A549 (cell line): ENCODE data around the gene ATXN10. TPM values are rescaled to one million over a fixed set of nuclear protein-coding genes. Genes with fewer than 3 reads are reported as not detected.

Source experiments
- ATAC-seq, 2 experiments: fragments of 200-7000 bp in 1 of 2; fragments of >200 bp in 1 of 2; cut with Nextera tagmentation in 1 of 2; cut with Tn5 transposase in 1 of 2; 3 replicates each; pipeline versions ENCODE4 v1.8.0 to v1.9.1; 2018 to 2020; ENCODE audit warnings: mild to moderate bottlenecking in 1 of 2, moderate library complexity in 1 of 2
- CTCF ChIA-PET: fragments of 300-600 bp; sonication (Branson Sonifier 250); formaldehyde crosslinking; extraction: SDS; loops from one replicate; lab custom pipeline; 2021; ENCODE audit warnings: antibody characterized with exemption, inconsistent platforms; lab: Yijun Ruan, JAX
- POLR2A ChIA-PET: fragments of 350-600 bp; formaldehyde crosslinking; extraction: SDS; loops from one replicate; lab custom pipeline; 2021; ENCODE audit warnings: antibody characterized with exemption, inconsistent platforms; lab: Yijun Ruan, JAX
- DNase-seq, 2 experiments: peaks; one replicate each; pipeline versions ENCODE4 v3.0.0 to v3.0.0-alpha.2; 2011 to 2016; ENCODE audit warnings: low read depth in 1 of 2, low spot score in 1 of 2
- FAIRE-seq: peaks from 2 replicates; lab custom pipeline; 2011; peaks lifted over from hg19 to GRCh38; lab: Jason Lieb, UNC
- H3K27ac ChIP-seq, 2 experiments: fragments of >200 bp; sonication (Bioruptor Twin); formaldehyde crosslinking; 3 replicates each; pipeline ENCODE4 v1.5.1; 2016 to 2017
- H3K4me1 ChIP-seq: fragments of >200 bp; sonication (Bioruptor Twin); formaldehyde crosslinking; 3 replicates; pipeline ENCODE4 v1.6.1; 2016
- H3K4me2 ChIP-seq: fragments of >200 bp; sonication (Bioruptor Twin); formaldehyde crosslinking; 3 replicates; pipeline ENCODE4 v1.6.1; 2016
- H3K4me3 ChIP-seq: fragments of >200 bp; sonication (Bioruptor Twin); formaldehyde crosslinking; 3 replicates; pipeline ENCODE4 v1.5.1; 2016
- H3K9me3 ChIP-seq: fragments of >200 bp; sonication (Bioruptor Twin); formaldehyde crosslinking; 3 replicates; pipeline ENCODE4 v1.6.1; 2016
- BCL3 ChIP-seq: fragments of >200 bp; sonication (Bioruptor Twin); formaldehyde crosslinking; IDR thresholded peaks from 3 replicates; pipeline ENCODE4 v1.6.1; 2016
- BHLHE40 ChIP-seq: IDR thresholded peaks from 2 replicates; pipeline ENCODE4 v1.6.1; 2012; ENCODE audit warnings: low read depth, low read length, inconsistent platforms
- CBX2 ChIP-seq: fragments of 200-600 bp; sonication (generic); IDR thresholded peaks from 2 replicates; pipeline ENCODE4 v1.6.1; 2016; ENCODE audit warnings: low read depth, mild to moderate bottlenecking, borderline replicate concordance
- CBX8 ChIP-seq: fragments of 200-600 bp; sonication (generic); IDR thresholded peaks from 2 replicates; pipeline ENCODE4 v1.6.1; 2016
- CEBPB ChIP-seq, 2 experiments: fragments of >200 bp in 1 of 2; sonication (Bioruptor Twin) in 1 of 2; formaldehyde crosslinking in 1 of 2; IDR thresholded peaks; 2 replicates each; pipeline ENCODE4 v1.6.1; 2012 to 2016
- CHD2 ChIP-seq: fragments of 150-350 bp; IDR thresholded peaks from 2 replicates; pipeline ENCODE4 v1.6.1; 2014; ENCODE audit warnings: low read length; ENCODE audit not compliant: partially characterized antibody
- EHMT2 ChIP-seq: fragments of 200-600 bp; sonication (generic); IDR thresholded peaks from 2 replicates; pipeline ENCODE4 v1.6.1; 2016; ENCODE audit warnings: antibody characterized with exemption, low read depth, mild to moderate bottlenecking, moderate library complexity
- ELK1 ChIP-seq: fragments of 150-350 bp; IDR thresholded peaks from 2 replicates; pipeline ENCODE4 v1.6.1; 2014; ENCODE audit warnings: low read depth, mild to moderate bottlenecking, low read length
- ESRRA ChIP-seq: fragments of 150-350 bp; IDR thresholded peaks from 2 replicates; pipeline ENCODE4 v1.6.1; 2014; ENCODE audit warnings: mild to moderate bottlenecking, low read length, borderline replicate concordance
- FOSB ChIP-seq: fragments of 250-450 bp; sonication (Bioruptor Pico); IDR thresholded peaks from 2 replicates; pipeline ENCODE4 v1.5.0; 2020; ENCODE audit warnings: mild to moderate bottlenecking, moderate library complexity
- FOSL2 ChIP-seq, 2 experiments: fragments of 450-650 bp in 1 of 2; fragments of >200 bp in 1 of 2; sonication (Bioruptor Twin) in 1 of 2; formaldehyde crosslinking; IDR thresholded peaks; 2 replicates each; pipeline versions ENCODE4 v1.5.0 to v1.6.1; 2016 to 2020; ENCODE audit warnings: mild to moderate bottlenecking in 1 of 2, moderate library complexity in 1 of 2
- FOXS1 ChIP-seq: fragments of 250-450 bp; sonication (Bioruptor Pico); IDR thresholded peaks from 2 replicates; pipeline ENCODE4 v1.5.0; 2020; ENCODE audit warnings: mild to moderate bottlenecking, moderate library complexity
- GATA3 ChIP-seq: IDR thresholded peaks from 2 replicates; pipeline ENCODE4 v1.6.1; 2012; ENCODE audit warnings: borderline replicate concordance
- HDAC2 ChIP-seq: fragments of 200-600 bp; sonication (generic); IDR thresholded peaks from 2 replicates; pipeline ENCODE4 v1.6.1; 2016
- HES2 ChIP-seq: fragments of >200 bp; sonication (Bioruptor Twin); formaldehyde crosslinking; IDR thresholded peaks from 2 replicates; pipeline ENCODE4 v1.6.1; 2016
- HEYL ChIP-seq: fragments of 250-450 bp; sonication (Bioruptor Pico); IDR thresholded peaks from 2 replicates; pipeline ENCODE4 v1.8.0; 2021; ENCODE audit warnings: mild to moderate bottlenecking, moderate library complexity
- HOXB13 ChIP-seq: fragments of 250-450 bp; sonication (Bioruptor Pico); IDR thresholded peaks from 2 replicates; pipeline ENCODE4 v1.5.0; 2020; ENCODE audit warnings: low read depth, mild to moderate bottlenecking, moderate library complexity
- KDM1A ChIP-seq: fragments of 200-600 bp; sonication (generic); IDR thresholded peaks from 2 replicates; pipeline ENCODE4 v1.6.1; 2016; ENCODE audit warnings: low read depth, mild to moderate bottlenecking
- MAFK ChIP-seq: fragments of 450-650 bp; IDR thresholded peaks from 2 replicates; pipeline ENCODE4 v1.6.1; 2014; ENCODE audit not compliant: partially characterized antibody
- NR3C1 ChIP-seq: fragments of >200 bp; sonication (Bioruptor Twin); formaldehyde crosslinking; IDR thresholded peaks from 3 replicates; pipeline ENCODE4 v1.6.1; 2017
- PHF8 ChIP-seq: fragments of 200-600 bp; sonication (generic); IDR thresholded peaks from 2 replicates; pipeline ENCODE4 v1.6.1; 2016; ENCODE audit warnings: low read depth, mild to moderate bottlenecking, antibody characterized with exemption, moderate library complexity, borderline replicate concordance
- POLR2A ChIP-seq: IDR thresholded peaks from 2 replicates; pipeline ENCODE4 v1.6.1; 2012; ENCODE audit warnings: mild to moderate bottlenecking, low read length
- RAD21 ChIP-seq, 2 experiments: fragments of >200 bp in 1 of 2; sonication (Bioruptor Twin) in 1 of 2; formaldehyde crosslinking in 1 of 2; IDR thresholded peaks in 1 of 2; conservative IDR thresholded peaks in 1 of 2; 2 replicates in 1 of 2; 3 replicates in 1 of 2; pipeline ENCODE4 v1.6.1; 2012 to 2018; ENCODE audit warnings: inconsistent platforms in 1 of 2
- RFX5 ChIP-seq: fragments of 450-650 bp; IDR thresholded peaks from 2 replicates; pipeline ENCODE4 v1.7.1; 2014; ENCODE audit warnings: antibody characterized with exemption, mild to moderate bottlenecking, moderate library complexity
- TFCP2L1 ChIP-seq: fragments of 250-450 bp; sonication (Bioruptor Pico); IDR thresholded peaks from 2 replicates; pipeline ENCODE4 v1.5.0; 2021; ENCODE audit warnings: mild to moderate bottlenecking
- TP53 ChIP-seq: fragments of 250-450 bp; sonication (Bioruptor Pico); IDR thresholded peaks from 2 replicates; pipeline ENCODE4 v1.5.0; 2021; ENCODE audit warnings: mild to moderate bottlenecking, moderate library complexity
- WGBS: methylation state at CpG from one replicate; pipeline ENCODE4 v1.1.6; 2017; ENCODE audit errors: missing lambda C conversion rate; 5-methylcytosine and 5-hydroxymethylcytosine counted together
- polyA plus RNA-seq, 4 experiments: library from polyadenylated mRNA; depleted of rRNA in 3 of 4; stranded (reverse); fragments of >200 nt; fragmentation: RNase III in 1 of 4; extraction: RNeasy Plus Mini Kit Qiagen cat#74134 plus additional on column Dnase treatment in 1 of 4; gene quantifications; 2 replicates in 3 of 4; 3 replicates in 1 of 4; pipeline ENCODE4 v1.2.3, GENCODE V29; 2011 to 2017

Gene ATXN10
- polyA plus RNA-seq, 2 of the 4 experiments (the other 2 are of a cell fraction): 126 to 281 TPM

- Histone ChIP-seq H3K4me2 (peak overlapping the region; percentile 58), H3K27ac (peak overlapping the region; percentile 61 to 79)
- DNase-seq: no peak
Observed at GRCh38 chr22:45743687-45744086, 72.1 kb downstream of the ATXN10 start.

GRCh38 chr22:45744442-45744841 lies 72.8 kb downstream of the ATXN10 start:
- DNase-seq (no peak), FAIRE-seq (no peak), ATAC-seq (no peak)
- peaks cover 6% of the 10 kb centered on the region; the same call in 1 of the 3 replicates for H3K9me3 ChIP-seq
- no peak for TF ChIP-seq PHF8
- TF ChIP-seq RFX5: no peak
- no peak for TF ChIP-seq FOSL2 (IDR thresholded peaks at IDR 0.05)
- TF ChIP-seq FOSL2 (CRISPR knock-in tag; IDR thresholded peaks at IDR 0.05): no peak
- TF ChIP-seq HEYL: no peak
- TF ChIP-seq CBX8: no peak
- TF ChIP-seq FOXS1: no peak
- no peak for TF ChIP-seq TFCP2L1 (CRISPR knock-in tag)
- no peak for TF ChIP-seq MAFK
- no peak for TF ChIP-seq BCL3
- TF ChIP-seq ESRRA: no peak
- no peak for TF ChIP-seq ELK1
- TF ChIP-seq CHD2: no peak
- TF ChIP-seq CBX2: no peak
- no peak for TF ChIP-seq HOXB13 (CRISPR knock-in tag)
- TF ChIP-seq HES2: no peak
- TF ChIP-seq POLR2A: no peak
- H3K4me1 ChIP-seq: peaks cover 64% of the 10 kb centered on the region
- POLR2A ChIA-PET: no interaction called here
- WGBS: 94% methylated on average over 5 of the region's 5 CpGs
- peak overlapping the region; percentile 61 to 79; a peak in 5 of 6 replicates for H3K27ac ChIP-seq
- no peak overlapping the region for H3K4me3 ChIP-seq
- no peak overlapping the region for H3K4me2 ChIP-seq
- CTCF ChIA-PET: interaction anchor here (0.6 to 1.3 kb wide), 2 partner anchors 13 to 97 kb away, joined by 3 read pairs; no protein-coding TSS in a partner anchor

More at GRCh38 chr22:45743687-45744086, 72.1 kb downstream of the ATXN10 start:
- POLR2A ChIA-PET: no interaction called here
- TF ChIP-seq CBX8 (no peak), RAD21 (conservative IDR thresholded peaks at IDR 0.05 in 1 of 2, IDR thresholded peaks at IDR 0.05 in 1 of 2) (no peak), TP53 (CRISPR knock-in tag) (no peak), EHMT2 (no peak), KDM1A (no peak), CHD2 (no peak), CEBPB (IDR thresholded peaks at IDR 0.05) (no peak)
- no peak overlapping the region for H3K4me3 ChIP-seq
- FAIRE-seq (no peak), ATAC-seq (peak in 1 of 2 experiments; percentile 21; a peak in 2 of 6 replicates)
- peaks cover 9% of the 10 kb centered on the region; the same call in 2 of the 3 replicates for H3K9me3 ChIP-seq
- WGBS: 94% methylated on average over 1 of the region's 1 CpG
- CTCF ChIA-PET: interaction anchor here (0.6 kb wide), 1 partner anchor 12 kb away, joined by 3 read pairs; no protein-coding TSS in a partner anchor
- H3K4me1 ChIP-seq: peaks cover 66% of the 10 kb centered on the region

- H3K4me3 ChIP-seq: no peak overlapping the region
- no peak for FAIRE-seq
- CTCF ChIA-PET: interaction anchor here (1.2 to 1.5 kb wide), 2 partner anchors 8 kb away, joined by 3 read pairs; no protein-coding TSS in a partner anchor
- H3K4me2 ChIP-seq: no peak overlapping the region
- WGBS: 90% methylated on average over 3 of the region's 3 CpGs
- ATAC-seq: no peak
- POLR2A ChIA-PET: no interaction called here
- no peak for DNase-seq
- peaks cover 25% of the 10 kb centered on the region for H3K4me1 ChIP-seq
- no peaks in the 10 kb centered on the region for H3K9me3 ChIP-seq
- TF ChIP-seq BCL3 (no peak), HDAC2 (no peak), HEYL (no peak), GATA3 (no peak), NR3C1 (no peak), HOXB13 (CRISPR knock-in tag) (no peak), BHLHE40 (no peak), FOSB (no peak), CBX2 (no peak), HES2 (no peak)
- no peak overlapping the region for H3K27ac ChIP-seq
Observed at GRCh38 chr22:45750626-45751025, 79.0 kb downstream of the ATXN10 start.
